Epithelial cell of esophagus (primary cell): ENCODE measurements around the gene SKAP1.

Source experiments
- DNase-seq: peaks from one replicate; pipeline ENCODE4 v3.0.0; 2010; ENCODE audit warnings: low read depth
- H3K4me3 ChIP-seq: 2 replicates; pipeline ENCODE4 v1.5.1; 2011; ENCODE audit warnings: mild to moderate bottlenecking, low read length, control low read depth
- TF ChIP-seq, protein P1 (sequence below): IDR thresholded peaks from 2 replicates; pipeline ENCODE4 v1.5.1; 2011; ENCODE audit warnings: low read depth, mild to moderate bottlenecking, low read length, control low read depth, inconsistent platforms; ENCODE audit not compliant: insufficient read depth; ENCODE audit errors: missing control alignments

SKAP1 gene

DNA sequence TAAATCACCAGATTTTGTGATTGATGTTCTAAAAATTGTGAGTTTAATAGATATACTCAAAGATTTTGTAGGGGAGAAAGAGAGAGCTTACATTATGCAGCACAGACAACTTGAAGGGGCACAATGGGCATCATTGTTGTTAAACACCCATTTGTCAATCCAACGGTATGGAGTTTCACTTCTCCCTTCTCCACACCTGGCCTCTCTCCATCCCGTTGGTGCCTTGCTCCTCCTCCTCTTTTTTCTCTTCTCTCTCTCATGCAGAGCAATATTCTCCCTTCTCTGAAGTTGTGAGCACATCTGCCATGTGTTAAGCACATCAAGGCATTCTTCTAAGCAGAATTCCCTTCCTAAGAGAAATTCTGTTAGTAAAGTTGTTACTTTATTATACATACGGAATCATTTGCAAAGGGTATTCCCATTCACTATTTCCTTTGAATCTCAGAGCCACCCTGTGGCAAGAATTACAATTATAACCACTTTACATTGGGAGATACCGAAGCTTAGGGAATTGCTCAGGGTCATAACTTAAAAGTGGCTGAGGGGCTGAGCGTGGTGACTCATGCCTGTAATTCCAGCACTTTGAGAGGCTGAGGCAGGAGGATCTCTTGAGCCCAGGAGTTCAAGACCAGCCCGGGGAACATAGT is 40.5 kb upstream of the SKAP1 start:
- H3K4me3 ChIP-seq = no peak overlapping the region
- DNase-seq = no peak
- TF ChIP-seq, protein P1, sequence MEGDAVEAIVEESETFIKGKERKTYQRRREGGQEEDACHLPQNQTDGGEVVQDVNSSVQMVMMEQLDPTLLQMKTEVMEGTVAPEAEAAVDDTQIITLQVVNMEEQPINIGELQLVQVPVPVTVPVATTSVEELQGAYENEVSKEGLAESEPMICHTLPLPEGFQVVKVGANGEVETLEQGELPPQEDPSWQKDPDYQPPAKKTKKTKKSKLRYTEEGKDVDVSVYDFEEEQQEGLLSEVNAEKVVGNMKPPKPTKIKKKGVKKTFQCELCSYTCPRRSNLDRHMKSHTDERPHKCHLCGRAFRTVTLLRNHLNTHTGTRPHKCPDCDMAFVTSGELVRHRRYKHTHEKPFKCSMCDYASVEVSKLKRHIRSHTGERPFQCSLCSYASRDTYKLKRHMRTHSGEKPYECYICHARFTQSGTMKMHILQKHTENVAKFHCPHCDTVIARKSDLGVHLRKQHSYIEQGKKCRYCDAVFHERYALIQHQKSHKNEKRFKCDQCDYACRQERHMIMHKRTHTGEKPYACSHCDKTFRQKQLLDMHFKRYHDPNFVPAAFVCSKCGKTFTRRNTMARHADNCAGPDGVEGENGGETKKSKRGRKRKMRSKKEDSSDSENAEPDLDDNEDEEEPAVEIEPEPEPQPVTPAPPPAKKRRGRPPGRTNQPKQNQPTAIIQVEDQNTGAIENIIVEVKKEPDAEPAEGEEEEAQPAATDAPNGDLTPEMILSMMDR = no peak

DNA sequence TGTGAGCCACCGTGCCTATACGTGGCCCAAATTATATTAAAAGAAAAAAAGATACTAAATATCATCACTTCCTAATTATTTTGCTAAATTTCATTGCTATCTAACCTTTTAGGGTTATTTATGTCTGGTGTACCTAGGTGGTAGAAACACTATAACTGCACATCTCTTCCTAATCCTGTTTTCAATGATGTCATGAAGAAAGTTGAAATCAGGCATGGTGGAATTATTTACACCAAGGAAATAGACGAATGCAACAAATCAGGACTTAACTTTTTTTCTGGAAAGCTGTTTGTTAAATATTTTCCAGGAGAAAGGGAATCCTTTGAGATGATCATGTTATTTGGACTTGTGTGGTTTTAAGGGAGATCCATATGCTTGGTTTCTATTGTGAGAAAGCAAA is 39.2 kb upstream of the SKAP1 start:
- DNase-seq = no peak
- no peak overlapping the region for H3K4me3 ChIP-seq
- TF ChIP-seq, protein P1 = no peak

DNA sequence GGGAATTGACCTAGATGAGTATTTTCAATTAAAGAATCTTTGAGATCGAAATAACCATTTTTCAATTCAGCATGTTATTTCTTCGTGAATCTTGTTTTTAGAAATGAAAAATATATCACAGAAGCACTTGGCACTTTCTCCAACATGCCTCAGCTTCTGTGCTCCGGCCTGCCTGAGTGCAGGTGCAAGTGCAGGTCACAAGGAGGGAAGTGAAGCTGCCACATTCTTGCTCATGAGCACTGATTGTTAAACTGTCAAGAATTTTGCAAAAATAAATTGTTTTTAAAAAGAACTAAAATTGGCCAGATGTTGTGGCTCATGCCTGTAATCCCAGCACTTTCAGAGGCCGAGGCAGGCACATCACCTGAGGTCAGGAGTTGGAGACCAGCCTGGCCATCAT is 38.3 kb upstream of the SKAP1 start:
- TF ChIP-seq, protein P1 = no peak
- H3K4me3 ChIP-seq = no peak overlapping the region
- no peak for DNase-seq

DNA sequence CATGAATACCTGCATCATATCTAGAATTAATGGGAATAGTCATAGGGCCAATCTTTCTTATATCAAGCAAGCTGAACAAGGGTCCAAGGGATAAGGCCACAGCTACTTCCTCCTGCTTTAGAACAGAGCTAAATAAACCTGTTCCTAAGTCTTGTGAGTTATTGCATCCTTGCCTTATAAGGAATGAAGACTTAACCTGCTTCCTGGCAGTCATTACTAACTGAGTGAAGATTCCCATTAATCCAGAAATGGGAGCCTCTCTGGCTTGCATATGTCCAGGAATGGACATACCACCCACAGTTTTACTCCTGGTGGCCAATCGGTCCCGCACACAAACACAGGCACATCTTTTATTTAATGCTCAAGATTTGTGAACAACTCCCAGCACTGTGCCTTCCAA is 35.9 kb upstream of the SKAP1 start:
- DNase-seq = no peak
- TF ChIP-seq, protein P1 = no peak
- no peak overlapping the region for H3K4me3 ChIP-seq

DNA sequence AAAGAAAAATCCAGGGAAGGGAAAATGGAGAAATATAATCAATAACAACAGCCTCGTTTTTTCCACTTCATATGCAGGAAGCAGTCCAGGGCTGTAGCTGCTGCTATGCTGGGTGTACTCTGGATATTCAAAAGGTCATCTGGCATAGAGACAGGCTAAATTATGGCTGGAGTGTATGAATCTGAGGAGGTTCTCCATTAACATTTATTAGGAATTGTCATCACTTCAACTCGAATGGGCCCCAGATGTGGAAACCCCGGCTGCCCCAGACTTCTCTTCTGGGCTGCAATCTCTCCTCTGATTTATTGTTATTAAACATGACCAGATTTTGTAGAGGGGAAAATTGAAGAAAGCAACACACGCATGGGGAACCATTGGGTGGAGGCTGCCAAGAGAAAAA is 33.5 kb upstream of the SKAP1 start:
- DNase-seq = no peak
- TF ChIP-seq, protein P1 = no peak
- no peak overlapping the region for H3K4me3 ChIP-seq

DNA sequence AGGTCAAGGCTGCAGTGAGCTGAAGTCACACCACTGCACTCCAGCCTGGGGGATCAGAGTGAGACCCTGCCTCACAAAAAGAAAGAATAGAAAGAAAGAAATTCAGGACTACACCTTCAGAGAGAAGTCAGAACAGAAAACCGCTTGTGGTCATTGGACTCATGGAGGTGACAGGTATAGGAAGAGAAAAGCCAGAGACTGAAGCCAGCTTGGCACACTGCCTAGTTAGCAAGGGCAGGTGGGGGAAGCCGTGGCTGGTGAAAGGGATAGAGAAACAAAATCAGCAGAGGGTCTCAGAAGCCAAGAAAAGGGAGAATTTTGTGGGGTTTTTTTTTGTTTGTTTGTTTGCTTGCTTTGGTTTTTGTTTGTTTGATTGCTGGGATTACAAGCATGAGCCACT is 32.9 kb upstream of the SKAP1 start:
- no peak overlapping the region for H3K4me3 ChIP-seq
- TF ChIP-seq, protein P1 = no peak
- no peak for DNase-seq

DNA sequence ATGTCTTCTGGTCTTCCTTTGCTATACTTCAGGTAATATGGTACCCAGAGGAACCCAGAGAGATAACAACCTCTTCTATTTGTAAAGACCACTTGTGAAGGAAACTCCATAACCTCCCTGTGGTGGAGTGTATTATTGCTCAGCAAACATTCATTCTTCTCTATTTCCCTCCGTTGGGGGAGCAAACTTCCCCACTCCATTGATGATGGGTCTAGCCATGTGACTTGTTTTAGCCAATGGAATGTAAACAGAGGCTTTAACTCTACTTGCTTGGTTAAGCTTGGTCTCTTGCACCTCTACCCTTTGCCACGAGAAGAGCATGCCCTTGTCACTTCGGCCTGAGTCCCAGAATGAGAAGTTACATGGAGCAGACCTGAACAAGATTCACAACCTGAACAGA is 30.0 kb upstream of the SKAP1 start:
- H3K4me3 ChIP-seq = no peak overlapping the region
- DNase-seq = no peak
- TF ChIP-seq, protein P1 = no peak
